ENCODE measurements around the gene ROBO1.

GRCh38 chr3:78610462-78611125 is 1157.2 kb downstream of the ROBO1 start:
- TF ChIP-seq CTCF (IDR thresholded peaks at IDR 0.05) (no peak), POLR2A (IDR thresholded peaks at IDR 0.05) (no peak)
